ENCODE data around the gene MTOR. TPM values are rescaled to one million over a fixed set of nuclear protein-coding genes. Genes with fewer than 3 reads are reported as not detected.
"Not testable (repeated sequence)": the region's sequence is repeated elsewhere in the genome, so short reads cannot be mapped to it uniquely, and the experiment has no call there.

The MTOR gene
- total RNA-seq, 1 donor from 2014 or later: 82.4 TPM

DNA sequence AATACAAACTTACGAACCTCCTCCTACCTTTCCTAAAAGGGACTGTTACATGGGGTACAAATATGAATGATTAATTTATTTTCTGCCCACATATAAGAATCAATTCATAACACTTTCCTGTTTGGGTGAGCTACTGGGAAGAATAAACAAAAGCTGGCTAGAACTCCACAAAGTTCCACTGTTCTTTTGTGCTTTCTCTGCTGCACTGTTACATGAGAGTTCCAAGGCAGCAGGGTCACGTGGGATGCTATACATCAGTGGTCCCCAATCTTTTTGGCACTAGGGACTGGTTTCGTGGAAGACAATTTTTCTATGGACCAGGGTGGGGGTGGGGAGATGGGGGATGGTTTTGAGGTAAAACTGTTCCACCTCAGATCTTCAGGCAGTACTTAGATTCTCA, 75.4 kb downstream of the MTOR start:
- peaks cover 2% of the 10 kb centered on the region for H3K27me3 Mint-ChIP-seq (ENCODE audit: unreplicated experiment)
- H3K9me3 Mint-ChIP-seq (ENCODE audit: unreplicated experiment): peaks cover 2% of the 10 kb centered on the region
- TF ChIP-seq, protein P1, sequence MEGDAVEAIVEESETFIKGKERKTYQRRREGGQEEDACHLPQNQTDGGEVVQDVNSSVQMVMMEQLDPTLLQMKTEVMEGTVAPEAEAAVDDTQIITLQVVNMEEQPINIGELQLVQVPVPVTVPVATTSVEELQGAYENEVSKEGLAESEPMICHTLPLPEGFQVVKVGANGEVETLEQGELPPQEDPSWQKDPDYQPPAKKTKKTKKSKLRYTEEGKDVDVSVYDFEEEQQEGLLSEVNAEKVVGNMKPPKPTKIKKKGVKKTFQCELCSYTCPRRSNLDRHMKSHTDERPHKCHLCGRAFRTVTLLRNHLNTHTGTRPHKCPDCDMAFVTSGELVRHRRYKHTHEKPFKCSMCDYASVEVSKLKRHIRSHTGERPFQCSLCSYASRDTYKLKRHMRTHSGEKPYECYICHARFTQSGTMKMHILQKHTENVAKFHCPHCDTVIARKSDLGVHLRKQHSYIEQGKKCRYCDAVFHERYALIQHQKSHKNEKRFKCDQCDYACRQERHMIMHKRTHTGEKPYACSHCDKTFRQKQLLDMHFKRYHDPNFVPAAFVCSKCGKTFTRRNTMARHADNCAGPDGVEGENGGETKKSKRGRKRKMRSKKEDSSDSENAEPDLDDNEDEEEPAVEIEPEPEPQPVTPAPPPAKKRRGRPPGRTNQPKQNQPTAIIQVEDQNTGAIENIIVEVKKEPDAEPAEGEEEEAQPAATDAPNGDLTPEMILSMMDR (IDR thresholded peaks at IDR 0.05; ENCODE audit: partially characterized antibody, unreplicated experiment): no peak
- H3K4me3 Mint-ChIP-seq (ENCODE audit: unreplicated experiment): no peak overlapping the region
- H3K27ac Mint-ChIP-seq (ENCODE audit: unreplicated experiment): no peak overlapping the region
- H3K36me3 Mint-ChIP-seq (ENCODE audit: unreplicated experiment): no peaks in the 10 kb centered on the region
- no peak for DNase-seq
- peaks cover 8% of the 10 kb centered on the region for H3K4me1 Mint-ChIP-seq (ENCODE audit: low read depth, unreplicated experiment)

DNA sequence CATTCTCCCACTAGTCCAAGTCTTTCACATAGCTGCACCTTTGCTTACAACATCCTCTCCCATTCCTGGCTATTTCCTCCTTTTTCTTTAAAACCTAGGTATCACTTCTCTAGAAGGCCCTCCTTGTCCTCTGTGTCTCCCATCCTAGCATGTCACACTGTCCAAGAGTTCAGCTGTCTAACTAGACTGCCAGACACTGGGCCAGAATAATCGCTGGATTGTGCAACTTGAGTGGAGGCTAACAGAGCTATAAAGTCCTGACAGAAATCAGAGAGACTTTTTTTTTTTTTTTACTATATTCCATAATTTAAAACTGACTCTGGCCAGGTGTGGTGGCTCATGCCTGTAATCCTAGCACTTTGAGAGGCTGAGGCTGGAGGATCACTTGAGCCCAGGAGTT, 77.4 kb downstream of the MTOR start:
- no peaks in the 10 kb centered on the region for H3K9me3 Mint-ChIP-seq (ENCODE audit: unreplicated experiment)

DNA sequence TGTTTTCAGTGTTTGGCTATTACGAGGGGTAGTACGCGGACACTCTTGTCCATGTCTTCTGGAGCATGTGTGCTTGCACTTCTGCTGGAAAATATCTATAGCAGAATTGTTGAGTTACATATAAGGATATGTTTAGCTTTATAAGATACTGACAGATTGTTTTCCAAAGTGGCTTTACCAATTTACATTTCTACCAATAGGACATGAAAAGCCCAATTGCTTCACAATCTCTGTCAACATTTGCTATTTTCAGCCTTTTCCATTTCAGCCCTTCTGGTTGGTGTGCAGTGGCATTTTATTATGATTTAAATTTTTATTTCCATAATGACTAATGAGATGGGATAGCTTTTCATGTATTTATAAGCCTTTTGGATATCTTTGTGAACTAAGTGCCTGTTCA, 79.5 kb downstream of the MTOR start:
- H3K4me3 Mint-ChIP-seq (ENCODE audit: unreplicated experiment): no peak overlapping the region
- no peak overlapping the region for H3K27ac Mint-ChIP-seq (ENCODE audit: unreplicated experiment)
- H3K36me3 Mint-ChIP-seq (ENCODE audit: unreplicated experiment): no peaks in the 10 kb centered on the region
- H3K9me3 Mint-ChIP-seq (ENCODE audit: unreplicated experiment): no peaks in the 10 kb centered on the region
- no peak for DNase-seq
- H3K27me3 Mint-ChIP-seq (ENCODE audit: unreplicated experiment): no peaks in the 10 kb centered on the region
- TF ChIP-seq, protein P1 (IDR thresholded peaks at IDR 0.05; ENCODE audit: partially characterized antibody, unreplicated experiment): no peak
- peaks cover 6% of the 10 kb centered on the region for H3K4me1 Mint-ChIP-seq (ENCODE audit: low read depth, unreplicated experiment)

More for the DNA sequence above, 77.4 kb downstream of the MTOR start:
- Mint-ChIP-seq H3K27me3 (ENCODE audit: unreplicated experiment) (peaks cover 2% of the 10 kb centered on the region), H3K4me3 (ENCODE audit: unreplicated experiment) (no peak overlapping the region), H3K4me1 (ENCODE audit: low read depth, unreplicated experiment) (peaks cover 9% of the 10 kb centered on the region), H3K27ac (ENCODE audit: unreplicated experiment) (no peak overlapping the region), H3K36me3 (ENCODE audit: unreplicated experiment) (no peaks in the 10 kb centered on the region)
- TF ChIP-seq, protein P1 (IDR thresholded peaks at IDR 0.05; ENCODE audit: partially characterized antibody, unreplicated experiment): no peak
- no peak for DNase-seq

DNA sequence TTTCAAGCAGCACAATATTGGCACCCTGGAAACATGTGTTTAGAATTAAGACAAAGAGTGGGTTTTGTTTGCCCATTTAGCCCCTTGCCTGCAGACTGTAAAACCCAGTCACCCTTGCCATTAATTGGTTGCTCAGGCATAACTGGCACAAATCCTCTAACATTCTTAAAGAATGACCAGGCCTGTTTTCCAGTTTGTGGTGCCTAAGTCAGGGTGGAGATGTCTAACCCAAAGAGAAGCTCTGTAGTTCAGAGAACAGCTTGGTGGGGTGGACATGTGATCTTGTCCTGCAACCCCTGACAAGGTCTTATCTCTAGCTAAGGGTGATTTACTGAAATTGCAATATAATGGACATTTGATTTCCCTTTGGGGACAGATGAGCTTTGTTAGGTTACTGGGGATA, 82.0 kb downstream of the MTOR start:
- DNase-seq: no peak
- Mint-ChIP-seq H3K27me3 (ENCODE audit: unreplicated experiment) (no peaks in the 10 kb centered on the region), H3K36me3 (ENCODE audit: unreplicated experiment) (no peaks in the 10 kb centered on the region), H3K27ac (ENCODE audit: unreplicated experiment) (no peak overlapping the region), H3K4me1 (ENCODE audit: low read depth, unreplicated experiment) (peaks cover 11% of the 10 kb centered on the region), H3K4me3 (ENCODE audit: unreplicated experiment) (no peak overlapping the region), H3K9me3 (ENCODE audit: unreplicated experiment) (no peaks in the 10 kb centered on the region)
- TF ChIP-seq, protein P1 (IDR thresholded peaks at IDR 0.05; ENCODE audit: partially characterized antibody, unreplicated experiment): no peak

DNA sequence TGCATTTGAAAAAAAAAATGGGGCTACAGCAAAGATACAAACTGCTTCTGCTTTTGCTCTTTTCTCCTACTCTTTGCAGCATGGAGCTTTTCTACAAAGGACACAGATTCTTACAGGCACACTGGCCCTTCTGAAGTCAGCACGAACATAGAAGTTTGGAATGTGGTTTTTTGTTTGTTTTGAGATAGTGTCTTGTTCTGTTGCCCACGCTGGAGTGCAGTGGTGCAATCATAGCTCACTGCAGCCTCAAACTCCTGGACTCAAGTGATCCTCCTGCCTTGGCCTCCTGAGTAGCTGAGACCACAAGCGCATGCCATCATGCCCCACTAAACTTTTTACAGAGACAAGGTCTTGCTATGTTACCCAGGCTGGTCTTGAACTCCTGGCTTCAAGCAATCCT, 82.6 kb downstream of the MTOR start:
- H3K27me3 Mint-ChIP-seq (ENCODE audit: unreplicated experiment); H3K36me3 Mint-ChIP-seq (ENCODE audit: unreplicated experiment); H3K4me3 Mint-ChIP-seq (ENCODE audit: unreplicated experiment); H3K27ac Mint-ChIP-seq (ENCODE audit: unreplicated experiment); DNase-seq; H3K9me3 Mint-ChIP-seq (ENCODE audit: unreplicated experiment): not testable (repeated sequence)
- H3K4me1 Mint-ChIP-seq (ENCODE audit: low read depth, unreplicated experiment): peaks cover 11% of the 10 kb centered on the region

DNA sequence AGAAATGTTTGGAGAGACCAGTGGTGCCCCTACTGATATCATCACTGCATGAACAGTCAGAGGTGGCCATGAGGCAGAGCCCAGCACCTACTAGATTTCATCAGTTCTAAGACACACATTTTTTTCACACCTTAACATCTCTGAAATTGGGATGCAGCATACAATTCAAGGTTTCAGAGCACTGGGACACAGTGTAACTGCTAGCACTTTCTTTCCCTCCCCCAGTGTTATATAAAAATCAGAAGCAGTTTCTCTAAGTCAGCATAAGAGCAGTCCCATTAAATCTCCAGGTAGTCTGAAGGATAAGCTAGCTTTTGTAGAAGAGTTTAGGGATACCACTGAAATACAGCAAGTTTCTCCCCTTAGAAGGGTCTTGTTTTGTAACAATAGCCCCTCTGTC, 83.2 kb downstream of the MTOR start:
- Mint-ChIP-seq H3K9me3 (ENCODE audit: unreplicated experiment) (no peaks in the 10 kb centered on the region), H3K4me1 (ENCODE audit: low read depth, unreplicated experiment) (peaks cover 11% of the 10 kb centered on the region), H3K27ac (ENCODE audit: unreplicated experiment) (no peak overlapping the region), H3K27me3 (ENCODE audit: unreplicated experiment) (no peaks in the 10 kb centered on the region), H3K4me3 (ENCODE audit: unreplicated experiment) (no peak overlapping the region), H3K36me3 (ENCODE audit: unreplicated experiment) (no peaks in the 10 kb centered on the region)
- no peak for DNase-seq
- TF ChIP-seq, protein P1 (IDR thresholded peaks at IDR 0.05; ENCODE audit: partially characterized antibody, unreplicated experiment): no peak
